Stomach (tissue), 9 donors: ENCODE measurements around the gene CHD3. TPM values are rescaled to one million over a fixed set of nuclear protein-coding genes. Genes with fewer than 3 reads are reported as not detected.

Source experiments
- DNase-seq, 2 donors: peaks; one replicate each; pipeline versions ENCODE4 v3.0.0 to v3.0.0-alpha.2; 2013 to 2019
- H3K27ac ChIP-seq, 5 donors: fragments of 200-600 bp in 4 of 5; sonication (generic) in 4 of 5; one replicate each; pipeline ENCODE4 v1.5.1; 2013 to 2019; ENCODE audit warnings: mild to moderate bottlenecking in 1 of 5, moderate library complexity in 1 of 5
- H3K27me3 ChIP-seq, 3 donors: fragments of 200-600 bp; sonication (generic); one replicate each; pipeline ENCODE4 v1.5.1; 2017 to 2019; ENCODE audit warnings: mixed run types in 1 of 3
- H3K36me3 ChIP-seq, 4 donors: fragments of 200-600 bp; sonication (generic); 1 replicate in 3 of 4; 2 replicates in 1 of 4; pipeline ENCODE4 v1.5.1; 2016 to 2019
- H3K4me1 ChIP-seq, 4 donors: fragments of 200-600 bp; sonication (generic); one replicate each; pipeline ENCODE4 v1.5.1; 2016 to 2019
- H3K4me3 ChIP-seq, 4 donors: fragments of 200-600 bp; sonication (generic) in 3 of 4; one replicate each; pipeline ENCODE4 v1.5.1; 2016 to 2019; ENCODE audit warnings: mild to moderate bottlenecking in 1 of 4
- H3K9me3 ChIP-seq, 4 donors: fragments of 200-600 bp; sonication (generic); one replicate each; pipeline ENCODE4 v1.5.1; 2016 to 2019
- CTCF ChIP-seq, 7 experiments: fragments of 450-650 bp in 4 of 7; fragments of 200-600 bp in 3 of 7; sonication (generic) in 3 of 7; IDR thresholded peaks; one replicate each; pipeline ENCODE4 v1.5.1; 2016 to 2019; ENCODE audit warnings: antibody characterized with exemption in 7 of 7, control low read depth in 2 of 7, mild to moderate bottlenecking in 1 of 7
- EP300 ChIP-seq: sonication (generic); formaldehyde crosslinking; IDR thresholded peaks from one replicate; pipeline ENCODE4 v1.6.1; 2017; ENCODE audit warnings: antibody characterized with exemption
- POLR2A ChIP-seq, 4 donors: fragments of 450-650 bp; IDR thresholded peaks; one replicate each; pipeline ENCODE4 v1.6.1; 2016; ENCODE audit warnings: antibody characterized with exemption in 4 of 4, control low read depth in 2 of 4, mild to moderate bottlenecking in 1 of 4, moderate library complexity in 1 of 4
- POLR2AphosphoS5 ChIP-seq, 3 donors: sonication (generic); formaldehyde crosslinking; IDR thresholded peaks; one replicate each; pipeline ENCODE4 v1.6.1; 2016; ENCODE audit warnings: antibody characterized with exemption in 3 of 3
- WGBS, 5 donors: extraction: QIAGEN DNeasy Blood & Tissue Kit in 3 of 5; methylation state at CpG; one replicate each; pipeline versions ENCODE4 v1.1.5 to v1.1.7; 2013 to 2018; 5-methylcytosine and 5-hydroxymethylcytosine counted together
- intact Hi-C: fragments of 100-400 bp; cut with DNase I; formaldehyde crosslinking; loops from one replicate; pipeline ENCODE4 v1.15.1; 2023; ENCODE audit warnings: low total_unique reads
- polyA plus RNA-seq, 3 donors: library from polyadenylated mRNA; stranded (reverse); fragments of 200-250 nt; gene quantifications; one replicate each; pipeline ENCODE4 v1.2.3, GENCODE V29; 2013
- total RNA-seq, 5 donors: library from RNA; depleted of rRNA; stranded (reverse); fragments of >200 nt; gene quantifications; one replicate each; pipeline versions ENCODE4 v1.1.0 to v1.2.3, GENCODE V29; 2014 to 2016
- donor health status: healthy with polysubstance abuse.
- donor health status: Bipolar disorder and iron deficiency.
- donor health status: healthy.

The CHD3 gene
- total and polyA plus RNA-seq, 8 donors: 43.0 to 190 (median 64.9) TPM

- Histone ChIP-seq H3K27ac (peak overlapping the region; percentile 95 to 98 (median 97)), H3K36me3 (peaks cover 8 to 25% (median 19%) of the 10 kb centered on the region in 4 donors), H3K4me1 (peaks cover 32 to 80% (median 68%) of the 10 kb centered on the region in 4 donors), H3K9me3 (no peaks in the 10 kb centered on the region), H3K27me3 (no peaks in the 10 kb centered on the region), H3K4me3 (peak overlapping the region; percentile 78 to 93 (median 84))
- whole genome bisulfite sequencing, 5 donors: 0 to 2% (median 2%) methylated on average over 22 to 30 of the region's 30 CpGs
- DNase-seq: peak; percentile 54 to 77
- TF ChIP-seq POLR2AphosphoS5 (IDR thresholded peaks at IDR 0.05): no peak
- TF ChIP-seq POLR2A (IDR thresholded peaks at IDR 0.05): no peak
- no peak for TF ChIP-seq CTCF (IDR thresholded peaks at IDR 0.05)
- TF ChIP-seq EP300: no peak
- intact Hi-C loops: no loop called here
Observed at GRCh38 chr17:7886227-7887037, 2.2 kb upstream of the CHD3 start.

GRCh38 chr17:7887038-7887481 is 1.5 kb upstream of the CHD3 start:
- H3K9me3 ChIP-seq: no peaks in the 10 kb centered on the region
- TF ChIP-seq CTCF (IDR thresholded peaks at IDR 0.05) (peak in 1 of 7 experiments; percentile 19), POLR2AphosphoS5 (IDR thresholded peaks at IDR 0.05) (no peak)
- H3K4me1 ChIP-seq: peaks cover 31 to 74% (median 65%) of the 10 kb centered on the region in 4 donors
- peak overlapping the region; percentile 78 to 93 (median 84) for H3K4me3 ChIP-seq
- H3K27me3 ChIP-seq: no peaks in the 10 kb centered on the region
- intact Hi-C loops: no loop called here
- peak overlapping the region; percentile 95 to 98 (median 97) for H3K27ac ChIP-seq
- WGBS, 5 donors: 0 to 3% (median 2%) methylated on average over 8 of the region's 8 CpGs
- peaks cover 9 to 29% (median 24%) of the 10 kb centered on the region in 4 donors for H3K36me3 ChIP-seq
- DNase-seq: no peak

- peaks cover 9 to 32% (median 27%) of the 10 kb centered on the region in 4 donors for H3K36me3 ChIP-seq
- no peaks in the 10 kb centered on the region for H3K9me3 ChIP-seq
- H3K27ac ChIP-seq: peak overlapping the region; percentile 95 to 98 (median 97)
- 0 to 1% (median 0%) methylated on average over 28 to 35 of the region's 35 CpGs for WGBS, 5 donors
- intact Hi-C loops: no loop called here
- no peak for TF ChIP-seq EP300
- TF ChIP-seq CTCF (IDR thresholded peaks at IDR 0.05): peak in 2 of 7 experiments; percentile 2 to 13
- peak; percentile 23 to 85 (median 74) for TF ChIP-seq POLR2AphosphoS5 (IDR thresholded peaks at IDR 0.05)
- TF ChIP-seq POLR2A (IDR thresholded peaks at IDR 0.05): no peak
- no peaks in the 10 kb centered on the region for H3K27me3 ChIP-seq
- H3K4me1 ChIP-seq: peaks cover 25 to 68% (median 62%) of the 10 kb centered on the region in 4 donors
- peak; percentile 95 to 98 for DNase-seq
- peak overlapping the region; percentile 78 to 93 (median 84) for H3K4me3 ChIP-seq
Observed at GRCh38 chr17:7887482-7888183, 956 bp upstream of the CHD3 start.

- DNase-seq: peak; percentile 96 to 99
- peak; percentile 85 to 99 (median 97) for TF ChIP-seq POLR2AphosphoS5 (IDR thresholded peaks at IDR 0.05)
- TF ChIP-seq EP300: peak; percentile 41
- TF ChIP-seq CTCF (IDR thresholded peaks at IDR 0.05): peak in 5 of 7 experiments; percentile 60 to 75 (median 65)
- no peak for TF ChIP-seq POLR2A (IDR thresholded peaks at IDR 0.05)
- no peaks in the 10 kb centered on the region for H3K9me3 ChIP-seq
- intact Hi-C loops: no loop called here
- H3K27me3 ChIP-seq: no peaks in the 10 kb centered on the region
- H3K4me3 ChIP-seq: peak overlapping the region in 1 of 4 donors; percentile 19
- H3K36me3 ChIP-seq: peaks cover 23 to 46% (median 44%) of the 10 kb centered on the region in 4 donors
- peaks cover 24 to 51% (median 48%) of the 10 kb centered on the region in 4 donors for H3K4me1 ChIP-seq
- H3K27ac ChIP-seq: peak overlapping the region; percentile 95 to 98 (median 97)
- 30 to 37% (median 37%) methylated on average over 11 of the region's 11 CpGs for WGBS, 5 donors
Observed at GRCh38 chr17:7889166-7889955, 772 bp downstream of the CHD3 start.
